ENCODE results near the gene C12orf76.
A peak's percentile ranks its signal among the peaks of the same experiment; 100 is the strongest.

The C12orf76 gene

GRCh38 chr12:110020956-110021355, 27.4 kb downstream of the C12orf76 start:
- DNase-seq, result no peak

- no peak for DNase-seq
Measured at GRCh38 chr12:110015132-110015531, 33.2 kb downstream of the C12orf76 start.

DNA sequence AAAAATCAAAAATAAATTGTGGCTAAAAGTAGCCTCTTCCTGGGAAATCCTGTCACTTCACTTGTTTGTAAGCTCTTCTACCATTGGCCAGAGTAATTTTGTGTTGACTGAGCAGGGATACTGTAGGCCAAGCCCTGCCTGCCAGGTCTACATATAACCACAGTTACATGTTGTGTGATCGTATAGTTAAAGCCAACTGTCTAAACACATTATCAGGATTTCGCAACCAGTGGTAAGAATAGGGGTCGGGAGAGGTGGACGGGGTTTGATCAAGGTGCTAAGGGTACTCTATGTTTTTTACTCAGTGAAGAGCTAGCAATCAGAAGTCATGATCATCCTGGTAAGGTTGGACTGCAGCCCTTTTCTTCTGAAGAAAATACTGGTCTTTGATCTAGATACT, 35.7 kb downstream of the C12orf76 start:
- no peak for DNase-seq

GRCh38 chr12:110012137-110012536, 36.2 kb downstream of the C12orf76 start:
- DNase-seq, result no peak

- no peak for DNase-seq
Measured at GRCh38 chr12:110010853-110011723, 37.2 kb downstream of the C12orf76 start.

DNA sequence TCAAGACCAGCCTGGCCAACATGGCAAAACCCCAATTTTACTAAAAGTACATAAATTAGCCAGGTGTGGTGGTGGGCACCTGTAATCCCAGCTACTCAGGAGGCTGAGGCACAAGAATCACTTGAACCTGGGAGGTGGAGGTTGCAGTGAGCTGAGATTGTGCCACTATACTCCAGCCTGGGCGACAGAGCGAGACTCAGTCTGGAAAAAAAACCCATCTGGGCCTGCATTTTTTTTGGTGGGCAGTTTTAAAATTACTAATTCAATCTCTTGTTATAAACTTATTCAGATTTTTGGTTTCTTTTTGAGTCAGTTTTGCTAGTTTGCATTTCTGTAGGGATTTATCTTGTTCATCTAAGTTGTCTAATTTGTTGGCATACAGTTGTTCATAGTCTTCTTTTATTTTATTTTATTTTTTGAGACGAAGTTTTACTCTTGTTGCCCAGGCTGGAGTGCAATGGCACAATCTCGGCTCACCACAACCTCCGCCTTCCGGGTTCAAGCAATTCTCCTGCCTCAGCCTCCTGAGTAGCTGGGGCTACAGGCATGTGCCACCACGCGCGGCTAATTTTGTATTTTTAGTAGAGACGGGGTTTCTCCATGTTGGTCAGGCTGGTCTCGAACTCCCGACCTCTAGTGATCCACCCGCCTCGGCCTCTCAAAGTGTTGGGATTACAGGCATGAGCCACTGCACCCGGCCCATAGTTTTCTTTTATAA, 39.5 kb downstream of the C12orf76 start:
- DNase-seq, result peak; percentile 74

- DNase-seq, result no peak
Measured at GRCh38 chr12:110007881-110008280, 40.4 kb downstream of the C12orf76 start.

GRCh38 chr12:110006115-110006514, 42.2 kb downstream of the C12orf76 start:
- no peak for DNase-seq

DNA sequence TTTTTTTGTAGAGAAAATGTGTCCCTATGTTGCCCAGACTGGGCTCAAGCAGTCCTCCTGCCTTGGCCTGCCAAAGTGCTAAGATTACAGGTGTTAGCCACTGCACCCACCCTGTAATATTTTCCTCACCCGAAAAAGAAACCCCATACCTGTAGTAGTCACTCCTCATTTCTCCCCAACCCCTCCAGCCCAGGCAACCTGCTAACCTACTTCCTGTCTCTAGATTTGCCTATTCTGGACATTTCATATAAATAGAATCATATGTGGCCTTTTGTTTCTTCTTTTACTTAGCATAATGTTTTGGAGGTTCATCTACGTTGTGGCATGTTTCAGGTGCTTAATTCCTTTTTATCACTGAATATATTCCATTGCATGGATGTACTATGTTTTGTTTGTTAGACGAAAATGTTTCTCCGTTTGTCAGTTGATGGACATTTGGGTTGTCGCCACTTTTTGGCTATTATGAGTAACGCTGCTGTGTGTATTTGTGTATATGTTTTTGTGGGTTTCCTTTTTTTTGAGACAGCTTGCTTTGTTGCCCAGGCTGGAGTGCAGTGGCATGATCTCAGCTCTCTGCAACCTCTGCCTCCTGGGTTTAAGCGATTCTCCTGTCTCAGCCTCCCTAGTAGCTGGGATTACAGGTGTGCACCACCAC, 42.9 kb downstream of the C12orf76 start:
- peak; percentile 59 for DNase-seq

- DNase-seq, result peak; percentile 44
Measured at GRCh38 chr12:110004598-110004997, 43.7 kb downstream of the C12orf76 start.

DNA sequence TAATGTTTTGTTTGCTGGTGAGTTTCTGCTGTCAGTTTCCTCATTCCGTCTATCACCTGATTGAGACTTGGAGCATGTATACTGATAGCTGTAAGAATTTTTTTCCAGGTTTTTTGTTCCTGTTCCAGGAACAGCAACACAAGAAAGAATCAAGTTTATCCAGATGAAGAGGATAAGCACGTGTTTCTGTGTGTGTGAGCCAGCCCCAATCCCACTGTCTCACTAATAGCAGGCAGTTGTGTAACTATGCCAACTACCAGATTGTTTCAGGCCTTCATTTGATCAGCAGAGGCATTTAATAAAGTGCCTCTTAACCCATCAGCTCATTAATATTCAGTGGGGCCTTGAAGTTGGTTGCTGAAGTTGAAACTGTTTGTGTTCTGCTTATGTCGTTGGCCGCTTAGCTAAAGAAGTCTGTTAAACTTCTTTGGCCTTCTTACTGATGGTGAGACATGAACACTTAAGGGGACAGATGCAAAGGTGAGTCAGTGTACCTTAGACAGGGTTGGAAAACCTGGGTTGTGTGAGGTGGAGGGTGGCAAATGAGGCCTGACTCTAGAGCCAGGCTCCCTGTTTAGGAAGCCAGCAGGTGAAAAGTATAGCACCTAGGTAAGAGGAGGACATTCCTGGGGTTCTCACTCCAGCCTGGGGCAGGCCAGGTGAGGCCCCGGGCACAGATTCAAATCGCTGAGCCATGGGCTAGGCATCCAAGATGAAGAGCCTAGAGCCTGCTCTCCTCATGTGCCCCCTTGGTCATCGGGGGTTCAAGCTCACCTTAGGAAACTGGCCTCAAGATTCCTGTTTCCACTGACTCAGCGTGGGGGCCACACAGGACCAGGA, 45.4 kb downstream of the C12orf76 start:
- DNase-seq, result no peak

DNA sequence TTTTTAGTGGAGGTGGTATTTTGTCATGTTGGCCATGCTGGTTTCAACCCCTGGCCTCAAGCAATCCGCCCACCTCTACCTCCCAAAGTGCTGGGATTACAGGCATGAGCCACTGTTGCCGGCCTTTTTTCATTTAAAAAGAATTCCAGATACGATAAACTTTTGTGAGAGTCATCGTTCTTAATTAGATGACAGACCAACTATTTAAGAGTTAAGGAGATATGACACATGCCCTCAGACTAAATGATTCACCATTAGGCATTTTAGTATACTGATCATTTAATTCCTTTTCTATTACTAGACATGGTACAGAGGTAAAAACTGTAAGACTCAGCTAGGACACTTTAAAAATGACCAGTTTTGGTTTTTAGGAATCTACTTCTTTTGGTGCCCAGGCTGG, 46.7 kb downstream of the C12orf76 start:
- DNase-seq, result no peak

- DNase-seq, result no peak
Measured at GRCh38 chr12:109999983-110000505, 48.3 kb downstream of the C12orf76 start.

DNA sequence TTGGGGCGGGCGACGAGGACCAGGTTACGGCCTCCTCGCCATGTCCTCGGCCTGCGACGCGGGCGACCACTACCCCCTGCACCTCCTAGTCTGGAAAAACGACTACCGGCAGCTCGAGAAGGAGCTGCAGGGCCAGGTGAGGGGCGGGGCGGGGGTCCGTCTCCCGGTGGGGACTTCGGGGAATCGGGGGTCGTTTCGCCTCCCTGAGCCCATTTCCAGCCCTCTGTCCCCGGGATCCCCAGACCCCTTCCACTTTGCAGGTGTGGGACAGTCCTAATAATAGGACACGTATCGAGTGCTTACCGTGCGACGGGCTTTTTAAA, 48.7 kb downstream of the C12orf76 start:
- no peak for DNase-seq

DNA sequence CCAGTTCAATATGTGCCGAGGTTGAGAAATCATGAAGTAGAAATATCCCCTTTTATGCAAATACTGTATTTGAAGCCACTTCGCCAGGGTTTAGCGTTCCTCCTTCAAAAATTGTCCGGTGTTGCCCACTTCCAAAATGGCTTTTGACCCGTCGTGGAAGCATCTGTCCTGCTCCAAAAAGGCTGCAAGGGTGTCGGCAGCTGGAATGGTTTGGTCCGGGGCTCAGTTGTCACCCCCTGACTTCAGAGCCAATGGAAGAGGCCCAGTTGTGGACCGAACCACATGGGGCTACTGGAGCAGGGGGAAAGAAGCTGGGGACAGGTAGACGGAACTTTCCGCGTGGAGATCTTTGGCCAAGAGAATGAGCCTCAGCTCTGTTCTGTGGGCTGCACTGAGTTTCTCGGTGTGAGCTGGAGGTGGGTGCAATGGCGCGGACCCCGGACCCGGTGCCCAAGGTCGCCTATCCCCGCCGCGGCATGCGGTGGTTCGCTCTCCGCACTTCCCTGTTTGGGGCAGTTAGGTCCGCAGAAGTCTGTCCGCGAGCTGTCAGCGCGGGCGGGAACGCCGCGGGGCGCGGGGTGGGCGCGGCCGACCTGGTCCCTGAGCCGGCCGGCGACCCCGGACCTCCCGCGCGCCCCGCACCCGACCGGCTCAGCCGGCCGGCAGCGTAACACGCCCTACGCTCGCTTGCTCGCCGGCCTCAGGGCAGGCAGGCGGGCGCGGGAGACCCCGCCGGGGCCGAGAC, 49.2 kb downstream of the C12orf76 start, which contains the start of gene ANKRD13A:
ANKRD13A (plus strand) TSS at position 527 of the 745 bp plus-strand sequence. CDS start 259 bp downstream, outside the sequence.
- peak; percentile 93 for DNase-seq

DNA sequence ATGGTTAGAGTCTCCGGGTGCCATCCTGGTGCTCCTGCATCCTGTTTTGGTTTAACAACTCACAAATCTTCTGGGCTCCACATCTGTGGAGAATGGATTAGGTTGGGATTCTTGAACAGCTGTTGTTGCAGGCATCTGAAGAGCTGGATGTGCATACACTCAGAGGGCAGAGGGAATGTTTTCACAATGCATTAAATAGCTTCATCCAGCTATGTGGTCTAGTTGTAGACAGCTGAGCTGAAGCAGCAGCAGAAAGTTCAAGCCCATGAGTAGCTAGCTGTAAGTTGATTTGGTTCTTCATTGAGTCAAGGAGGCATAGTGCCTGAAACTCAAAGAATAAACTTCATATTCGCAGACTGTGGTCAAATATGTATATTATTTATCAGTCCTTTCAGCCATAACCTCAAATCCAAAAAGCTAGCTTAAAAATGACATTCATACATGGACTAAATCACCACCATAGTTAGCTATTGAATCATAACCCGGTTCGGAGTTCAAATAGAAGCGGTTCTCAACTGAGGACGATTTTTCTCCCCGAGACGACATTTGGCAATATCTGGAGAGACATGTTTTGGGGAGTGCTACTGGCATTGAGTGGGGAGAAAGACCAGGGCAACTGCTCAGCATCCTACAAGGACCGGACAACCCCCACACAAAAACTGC, 50.0 kb downstream of the C12orf76 start:
- no peak for DNase-seq

- no peak for DNase-seq
Measured at GRCh38 chr12:109997393-109997792, 50.9 kb downstream of the C12orf76 start.

- no peak for DNase-seq
Measured at GRCh38 chr12:109996483-109996853, 51.9 kb downstream of the C12orf76 start.

DNA sequence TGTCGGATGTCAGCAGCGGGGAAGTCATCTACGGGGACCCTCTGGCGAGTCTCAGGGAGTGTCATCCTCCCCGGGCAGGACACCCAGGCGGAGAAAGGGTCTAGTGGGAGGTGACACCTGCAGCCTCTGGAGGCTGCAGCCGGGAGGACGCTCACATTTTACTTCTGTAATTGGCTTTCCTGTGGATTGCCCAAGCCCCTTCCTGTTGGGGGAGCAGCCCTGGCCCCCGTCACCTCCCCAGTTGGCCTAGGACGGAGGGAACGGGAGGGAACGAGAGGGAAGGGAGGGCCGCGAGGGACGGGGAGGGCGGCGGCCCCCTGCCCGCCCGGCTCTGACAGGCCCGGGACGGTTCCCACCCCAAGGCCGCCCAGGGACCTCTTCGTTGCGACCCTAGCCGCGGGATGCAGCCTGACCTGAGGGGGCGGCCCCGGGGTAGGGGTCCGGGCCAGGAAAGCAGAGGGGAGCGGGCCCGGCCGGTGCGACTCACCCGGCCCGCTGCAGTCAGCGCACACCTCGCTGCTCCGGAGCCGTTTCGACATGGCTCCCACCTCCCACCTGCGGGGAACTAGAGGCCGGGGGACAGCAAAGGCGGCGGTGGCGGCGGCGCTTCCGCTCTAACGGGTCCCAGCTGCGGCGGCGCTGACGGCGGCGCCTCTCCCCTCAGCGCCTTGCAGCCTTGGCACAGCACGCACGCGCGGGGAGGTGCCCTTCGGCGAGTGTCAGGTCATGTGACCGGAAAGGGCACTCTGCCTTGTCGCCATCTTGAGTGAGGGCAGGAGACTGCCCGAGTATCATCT, 52.4 kb downstream of the C12orf76 start, which contains the start of gene GIT2:
GIT2 (minus strand) TSS at position 683 of the 797 bp plus-strand sequence; CDS start at position 539, 144 bp downstream.
- peak; percentile 97 for DNase-seq

GRCh38 chr12:109995361-109995685, 53.0 kb downstream of the C12orf76 start:
- DNase-seq, result no peak
